SK-N-SH treated with all-trans-retinoic acid at 6 μM for 48 hours (cell line): ENCODE results near the gene DYNC1LI1.

Source experiments
- ATAC-seq: fragments of 200-7000 bp; cut with Tn5 transposase; 3 replicates; pipeline ENCODE4 v1.9.1; 2020; ENCODE audit warnings: mild to moderate bottlenecking, moderate library complexity
- ARNTL ChIP-seq: fragments of 450-650 bp; formaldehyde crosslinking; IDR thresholded peaks from 2 replicates; pipeline ENCODE4 v1.5.0; 2020; ENCODE audit warnings: low read depth, mild to moderate bottlenecking, moderate library complexity, borderline replicate concordance
- BACH2 ChIP-seq: fragments of 250-450 bp; sonication (Bioruptor Pico); IDR thresholded peaks from 2 replicates; pipeline ENCODE4 v1.9.0; 2021; ENCODE audit warnings: mild to moderate bottlenecking, borderline replicate concordance
- CSDC2 ChIP-seq: fragments of 250-450 bp; sonication (Bioruptor Pico); IDR thresholded peaks from 2 replicates; pipeline ENCODE4 v1.5.0; 2020; ENCODE audit warnings: mild to moderate bottlenecking, moderate library complexity
- CSRNP3 ChIP-seq: fragments of 250-450 bp; sonication (Bioruptor Pico); IDR thresholded peaks from 2 replicates; pipeline ENCODE4 v1.5.1; 2021; ENCODE audit warnings: mild to moderate bottlenecking, moderate library complexity
- ESRRG ChIP-seq: fragments of 250-450 bp; sonication (Bioruptor Pico); IDR thresholded peaks from 2 replicates; pipeline ENCODE4 v1.6.1; 2021; ENCODE audit warnings: mild to moderate bottlenecking
- GLIS3 ChIP-seq: fragments of 250-450 bp; sonication (Bioruptor Pico); IDR thresholded peaks from 2 replicates; pipeline ENCODE4 v1.5.0; 2020; ENCODE audit warnings: mild to moderate bottlenecking, moderate library complexity
- ISL1 ChIP-seq: fragments of 250-450 bp; sonication (Bioruptor Pico); IDR thresholded peaks from 2 replicates; pipeline ENCODE4 v2.1.2; 2022; ENCODE audit warnings: mild to moderate bottlenecking, moderate library complexity
- OSR1 ChIP-seq: fragments of 250-450 bp; sonication (Bioruptor Pico); IDR thresholded peaks from 2 replicates; pipeline ENCODE4 v1.8.0; 2022; ENCODE audit warnings: moderate library complexity, mild to moderate bottlenecking, inconsistent platforms
- POU6F1 ChIP-seq: fragments of 250-450 bp; sonication (Bioruptor Pico); IDR thresholded peaks from 2 replicates; pipeline ENCODE4 v1.8.0; 2021; ENCODE audit warnings: low read depth, mild to moderate bottlenecking, moderate library complexity, borderline replicate concordance
- PPARA ChIP-seq: fragments of 250-450 bp; sonication (Bioruptor Pico); IDR thresholded peaks from 2 replicates; pipeline ENCODE4 v1.5.0; 2020; ENCODE audit warnings: mild to moderate bottlenecking, borderline replicate concordance
- RARB ChIP-seq: fragments of 250-450 bp; sonication (Bioruptor Pico); IDR thresholded peaks from 2 replicates; pipeline ENCODE4 v1.8.0; 2021; ENCODE audit warnings: mild to moderate bottlenecking, moderate library complexity
- SNAI2 ChIP-seq: fragments of 250-450 bp; sonication (Bioruptor Pico); IDR thresholded peaks from 2 replicates; pipeline ENCODE4 v1.5.0; 2020; ENCODE audit warnings: mild to moderate bottlenecking, moderate library complexity
- TCF4 ChIP-seq: fragments of 250-450 bp; sonication (Bioruptor Pico); IDR thresholded peaks from 2 replicates; pipeline ENCODE4 v1.8.0; 2021; ENCODE audit warnings: mild to moderate bottlenecking, moderate library complexity, borderline replicate concordance
- TOX ChIP-seq: fragments of 250-450 bp; sonication (Bioruptor Pico); IDR thresholded peaks from 2 replicates; pipeline ENCODE4 v1.8.0; 2021; ENCODE audit warnings: mild to moderate bottlenecking, moderate library complexity, borderline replicate concordance
- ZC3H10 ChIP-seq: fragments of 250-450 bp; sonication (Bioruptor Pico); IDR thresholded peaks from 2 replicates; pipeline ENCODE4 v1.5.1; 2021; ENCODE audit warnings: mild to moderate bottlenecking, moderate library complexity
- ZFP3 ChIP-seq: fragments of 250-450 bp; sonication (Bioruptor Pico); IDR thresholded peaks from 2 replicates; pipeline ENCODE4 v1.5.0; 2020; ENCODE audit warnings: mild to moderate bottlenecking, moderate library complexity
- ZFP30 ChIP-seq: fragments of 450-650 bp; formaldehyde crosslinking; IDR thresholded peaks from 2 replicates; pipeline ENCODE4 v1.5.0; 2022; ENCODE audit warnings: mild to moderate bottlenecking, moderate library complexity
- ZNF565 ChIP-seq: fragments of 450-650 bp; formaldehyde crosslinking; conservative IDR thresholded peaks from 2 replicates; pipeline ENCODE4 v1.5.0; 2020; ENCODE audit warnings: low read depth, mild to moderate bottlenecking, moderate library complexity
- ZNF70 ChIP-seq: fragments of 450-650 bp; formaldehyde crosslinking; IDR thresholded peaks from 2 replicates; pipeline ENCODE4 v1.5.0; 2020; ENCODE audit warnings: mild to moderate bottlenecking, moderate library complexity
- ZNF8 ChIP-seq: fragments of 450-650 bp; formaldehyde crosslinking; IDR thresholded peaks from 2 replicates; pipeline ENCODE4 v1.5.0; 2020; ENCODE audit warnings: mild to moderate bottlenecking, moderate library complexity
- TF ChIP-seq, protein P1 (sequence below): fragments of 250-450 bp; sonication (Bioruptor Pico); IDR thresholded peaks from 2 replicates; pipeline ENCODE4 v1.5.1; 2020; ENCODE audit warnings: low read depth, mild to moderate bottlenecking, moderate library complexity
- TF ChIP-seq, protein P2 (sequence below): fragments of 250-450 bp; sonication (Bioruptor Pico); IDR thresholded peaks from 2 replicates; pipeline ENCODE4 v1.8.0; 2020; ENCODE audit warnings: mild to moderate bottlenecking, moderate library complexity, borderline replicate concordance

The DYNC1LI1 gene

DNA sequence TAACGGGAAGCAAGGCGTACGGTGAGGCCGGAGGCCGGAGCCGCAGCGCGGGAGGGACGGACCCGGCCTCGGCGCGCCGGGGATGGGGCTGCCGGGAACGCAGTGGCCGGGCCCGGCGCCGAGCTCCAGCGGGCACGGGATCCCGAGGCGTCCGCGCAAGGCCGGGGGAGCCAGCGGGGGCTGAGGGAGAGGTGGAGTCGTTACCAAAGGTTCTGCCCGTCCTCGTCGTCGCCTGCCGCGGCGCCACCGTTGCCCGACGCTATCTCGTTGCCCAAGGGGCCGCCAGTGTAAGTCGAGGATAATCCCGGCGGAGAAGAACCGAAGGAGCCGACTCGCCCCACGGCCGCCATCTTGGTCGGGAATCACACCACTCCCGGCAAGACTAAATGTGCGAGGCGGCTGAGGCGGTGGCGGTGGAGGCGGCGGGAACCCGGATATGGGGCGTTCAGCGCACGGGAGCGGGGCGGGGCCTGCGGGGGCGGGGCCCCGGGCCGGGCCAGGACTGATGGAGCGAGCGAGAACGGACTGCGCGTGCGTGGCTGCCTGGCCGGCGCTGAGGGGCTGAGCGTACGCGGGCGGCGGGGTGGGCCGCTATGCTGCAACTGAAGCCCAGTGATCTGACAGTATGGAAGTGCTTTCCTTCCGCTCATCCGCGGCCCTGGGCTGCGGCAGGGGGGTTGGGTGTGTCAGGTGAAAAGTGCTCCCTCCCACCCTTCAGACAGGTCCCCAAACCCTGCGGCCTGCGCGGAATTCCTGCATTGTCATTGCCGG is at the start of gene DYNC1LI1:
DYNC1LI1 (minus strand) TSS at position 438 of the 771 bp plus-strand sequence; CDS start at position 350, 88 bp downstream.
- TF ChIP-seq, protein P1, sequence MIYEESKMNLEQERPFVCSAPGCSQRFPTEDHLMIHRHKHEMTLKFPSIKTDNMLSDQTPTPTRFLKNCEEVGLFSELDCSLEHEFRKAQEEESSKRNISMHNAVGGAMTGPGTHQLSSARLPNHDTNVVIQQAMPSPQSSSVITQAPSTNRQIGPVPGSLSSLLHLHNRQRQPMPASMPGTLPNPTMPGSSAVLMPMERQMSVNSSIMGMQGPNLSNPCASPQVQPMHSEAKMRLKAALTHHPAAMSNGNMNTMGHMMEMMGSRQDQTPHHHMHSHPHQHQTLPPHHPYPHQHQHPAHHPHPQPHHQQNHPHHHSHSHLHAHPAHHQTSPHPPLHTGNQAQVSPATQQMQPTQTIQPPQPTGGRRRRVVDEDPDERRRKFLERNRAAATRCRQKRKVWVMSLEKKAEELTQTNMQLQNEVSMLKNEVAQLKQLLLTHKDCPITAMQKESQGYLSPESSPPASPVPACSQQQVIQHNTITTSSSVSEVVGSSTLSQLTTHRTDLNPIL (CRISPR knock-in tag): no peak
- TF ChIP-seq POU6F1 (CRISPR knock-in tag): no peak
- no peak for TF ChIP-seq ARNTL
- no peak for TF ChIP-seq ZNF70 (CRISPR knock-in tag)
- no peak for TF ChIP-seq ZC3H10
- no peak for TF ChIP-seq CSDC2 (CRISPR knock-in tag)
- no peak for TF ChIP-seq ZFP30 (CRISPR knock-in tag)
- no peak for TF ChIP-seq BACH2 (CRISPR knock-in tag)
- no peak for TF ChIP-seq ZNF8 (CRISPR knock-in tag)
- TF ChIP-seq OSR1 (CRISPR knock-in tag): no peak
- ATAC-seq: peak; percentile 93

GRCh38 chr3:32619395-32619794 is 48.7 kb upstream of the DYNC1LI1 start:
- no peak for ATAC-seq

GRCh38 chr3:32616267-32616962 is 45.8 kb upstream of the DYNC1LI1 start:
- no peak for ATAC-seq
- TF ChIP-seq ESRRG (CRISPR knock-in tag): no peak
- no peak for TF ChIP-seq POU6F1 (CRISPR knock-in tag)
- TF ChIP-seq ISL1 (CRISPR knock-in tag): no peak
- TF ChIP-seq BACH2 (CRISPR knock-in tag): no peak
- TF ChIP-seq, protein P2, sequence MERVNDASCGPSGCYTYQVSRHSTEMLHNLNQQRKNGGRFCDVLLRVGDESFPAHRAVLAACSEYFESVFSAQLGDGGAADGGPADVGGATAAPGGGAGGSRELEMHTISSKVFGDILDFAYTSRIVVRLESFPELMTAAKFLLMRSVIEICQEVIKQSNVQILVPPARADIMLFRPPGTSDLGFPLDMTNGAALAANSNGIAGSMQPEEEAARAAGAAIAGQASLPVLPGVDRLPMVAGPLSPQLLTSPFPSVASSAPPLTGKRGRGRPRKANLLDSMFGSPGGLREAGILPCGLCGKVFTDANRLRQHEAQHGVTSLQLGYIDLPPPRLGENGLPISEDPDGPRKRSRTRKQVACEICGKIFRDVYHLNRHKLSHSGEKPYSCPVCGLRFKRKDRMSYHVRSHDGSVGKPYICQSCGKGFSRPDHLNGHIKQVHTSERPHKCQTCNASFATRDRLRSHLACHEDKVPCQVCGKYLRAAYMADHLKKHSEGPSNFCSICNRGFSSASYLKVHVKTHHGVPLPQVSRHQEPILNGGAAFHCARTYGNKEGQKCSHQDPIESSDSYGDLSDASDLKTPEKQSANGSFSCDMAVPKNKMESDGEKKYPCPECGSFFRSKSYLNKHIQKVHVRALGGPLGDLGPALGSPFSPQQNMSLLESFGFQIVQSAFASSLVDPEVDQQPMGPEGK (CRISPR knock-in tag): no peak
- TF ChIP-seq CSDC2 (CRISPR knock-in tag): no peak
- no peak for TF ChIP-seq CSRNP3
- no peak for TF ChIP-seq TCF4 (CRISPR knock-in tag)
- TF ChIP-seq ZC3H10: no peak
- no peak for TF ChIP-seq ZNF8 (CRISPR knock-in tag)
- TF ChIP-seq ZFP3: no peak
- no peak for TF ChIP-seq SNAI2 (CRISPR knock-in tag)
- no peak for TF ChIP-seq ZNF565
- TF ChIP-seq PPARA: no peak

More at GRCh38 chr3:32619395-32619794, 48.7 kb upstream of the DYNC1LI1 start:
- TF ChIP-seq GLIS3 (CRISPR knock-in tag) (no peak), OSR1 (CRISPR knock-in tag) (no peak), ESRRG (CRISPR knock-in tag) (no peak), ZNF70 (CRISPR knock-in tag) (no peak), ZNF565 (no peak), BACH2 (CRISPR knock-in tag) (no peak), POU6F1 (CRISPR knock-in tag) (no peak), ISL1 (CRISPR knock-in tag) (no peak), ZNF8 (CRISPR knock-in tag) (no peak), TOX (CRISPR knock-in tag) (no peak), ZFP3 (no peak), RARB (CRISPR knock-in tag) (no peak), SNAI2 (CRISPR knock-in tag) (no peak), PPARA (no peak), ZFP30 (CRISPR knock-in tag) (no peak)
- TF ChIP-seq, protein P1 (CRISPR knock-in tag): no peak
